Iris pigment epithelial cell (primary cell): ENCODE results near the gene ARRDC1.
"Not testable (repeated sequence)": the region's sequence is repeated elsewhere in the genome, so short reads cannot be mapped to it uniquely, and the experiment has no call there.

Experiments
- DNase-seq: peaks from one replicate; pipeline ENCODE4 v3.0.0-alpha.2; 2011; ENCODE audit warnings: low read depth

The ARRDC1 gene

GRCh38 chr9:137613259-137613658 lies 7.8 kb downstream of the ARRDC1 start:
- no peak for DNase-seq

GRCh38 chr9:137613738-137614523 lies 8.4 kb downstream of the ARRDC1 start:
- no peak for DNase-seq

GRCh38 chr9:137614631-137615386 lies 9.3 kb downstream of the ARRDC1 start:
- no peak for DNase-seq

GRCh38 chr9:137615387-137615871 lies 9.9 kb downstream of the ARRDC1 start:
- DNase-seq: no peak

- DNase-seq: peak; percentile 67
Measured at GRCh38 chr9:137618105-137619067, 12.9 kb downstream of the ARRDC1 start, which contains the start of gene EHMT1. TSS of gene EHMT1 (plus strand) at chr9:137619005. CDS start at chr9:137619029, 24 bp downstream.

GRCh38 chr9:137619240-137620047 lies 14.0 kb downstream of the ARRDC1 start:
- DNase-seq: peak; percentile 50

- no peak for DNase-seq
Measured at GRCh38 chr9:137620048-137620405, 14.5 kb downstream of the ARRDC1 start.

GRCh38 chr9:137620581-137620980 lies 15.1 kb downstream of the ARRDC1 start:
- no peak for DNase-seq

GRCh38 chr9:137621131-137621757 lies 15.8 kb downstream of the ARRDC1 start:
- peak; percentile 30 for DNase-seq

- DNase-seq: not testable (repeated sequence)
Measured at GRCh38 chr9:137622211-137622610, 16.7 kb downstream of the ARRDC1 start.

GRCh38 chr9:137626464-137626863 lies 21.0 kb downstream of the ARRDC1 start:
- DNase-seq: no peak

- not testable (repeated sequence) for DNase-seq
Measured at GRCh38 chr9:137627406-137627805, 21.9 kb downstream of the ARRDC1 start.

GRCh38 chr9:137630126-137630525 lies 24.6 kb downstream of the ARRDC1 start:
- DNase-seq: peak; percentile 24

GRCh38 chr9:137630679-137631078 lies 25.2 kb downstream of the ARRDC1 start:
- peak; percentile 24 for DNase-seq

- no peak for DNase-seq
Measured at GRCh38 chr9:137631345-137632229, 26.1 kb downstream of the ARRDC1 start.

- DNase-seq: peak; percentile 19
Measured at GRCh38 chr9:137632230-137633161, 27.0 kb downstream of the ARRDC1 start.

GRCh38 chr9:137634016-137634415 lies 28.5 kb downstream of the ARRDC1 start:
- no peak for DNase-seq

- DNase-seq: peak; percentile 23
Measured at GRCh38 chr9:137638680-137639079, 33.2 kb downstream of the ARRDC1 start.
